ENCODE data around the gene GK. TPM values are rescaled to one million over a fixed set of nuclear protein-coding genes. Genes with fewer than 3 reads are reported as not detected.

The GK gene
- total RNA-seq, 1 experiment from 2014 or later, result 7.5 TPM

GRCh38 chrX:30610026-30610425 lies 43.2 kb upstream of the GK start:
- no peak overlapping the region for H3K4me3 Mint-ChIP-seq
- H3K4me1 Mint-ChIP-seq, result peaks cover 6% of the 10 kb centered on the region
- no peaks in the 10 kb centered on the region for H3K9me3 Mint-ChIP-seq
- DNase-seq (ENCODE audit: low spot score), result no peak
- no peaks in the 10 kb centered on the region for H3K36me3 Mint-ChIP-seq
- POLR2A ChIA-PET, result no interaction called here
- CTCF ChIA-PET, result no interaction called here
- no peak for ATAC-seq
- no peak overlapping the region; the same call in 1 of the 2 replicates for H3K27ac Mint-ChIP-seq
- no peaks in the 10 kb centered on the region for H3K27me3 Mint-ChIP-seq (ENCODE audit: low read depth)
- TF ChIP-seq NFE2L1 (CRISPR knock-in tag; IDR thresholded peaks at IDR 0.05) (no peak), USF1 (CRISPR knock-in tag; IDR thresholded peaks at IDR 0.05) (no peak), ATF6 (CRISPR knock-in tag; IDR thresholded peaks at IDR 0.05) (no peak), MLX (CRISPR knock-in tag; IDR thresholded peaks at IDR 0.05) (no peak), CBFB (CRISPR knock-in tag; IDR thresholded peaks at IDR 0.05; ENCODE audit: low read depth) (no peak), E2F4 (CRISPR knock-in tag; IDR thresholded peaks at IDR 0.05; ENCODE audit: borderline replicate concordance, low read depth) (no peak), GRHL2 (CRISPR knock-in tag; IDR thresholded peaks at IDR 0.05; ENCODE audit: insufficient replicate concordance, severe bottlenecking) (no peak), ZNF219 (CRISPR knock-in tag; IDR thresholded peaks at IDR 0.05; ENCODE audit: borderline replicate concordance) (no peak), ARID4B (CRISPR knock-in tag; IDR thresholded peaks at IDR 0.05; ENCODE audit: borderline replicate concordance) (no peak), FOXP1 (CRISPR knock-in tag; IDR thresholded peaks at IDR 0.05; ENCODE audit: borderline replicate concordance) (no peak), MAX (CRISPR knock-in tag; IDR thresholded peaks at IDR 0.05) (no peak), MXD4 (CRISPR knock-in tag; IDR thresholded peaks at IDR 0.05; ENCODE audit: borderline replicate concordance) (no peak), MYBL2 (CRISPR knock-in tag; IDR thresholded peaks at IDR 0.05) (no peak), JAZF1 (CRISPR knock-in tag; IDR thresholded peaks at IDR 0.05) (no peak)
- TF ChIP-seq, protein P1, sequence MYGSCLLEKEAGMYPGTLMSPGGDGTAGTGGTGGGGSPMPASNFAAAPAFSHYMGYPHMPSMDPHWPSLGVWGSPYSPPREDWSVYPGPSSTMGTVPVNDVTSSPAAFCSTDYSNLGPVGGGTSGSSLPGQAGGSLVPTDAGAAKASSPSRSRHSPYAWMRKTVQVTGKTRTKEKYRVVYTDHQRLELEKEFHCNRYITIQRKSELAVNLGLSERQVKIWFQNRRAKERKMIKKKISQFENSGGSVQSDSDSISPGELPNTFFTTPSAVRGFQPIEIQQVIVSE (CRISPR knock-in tag; IDR thresholded peaks at IDR 0.05; ENCODE audit: borderline replicate concordance), result no peak
- TF ChIP-seq, protein P2, sequence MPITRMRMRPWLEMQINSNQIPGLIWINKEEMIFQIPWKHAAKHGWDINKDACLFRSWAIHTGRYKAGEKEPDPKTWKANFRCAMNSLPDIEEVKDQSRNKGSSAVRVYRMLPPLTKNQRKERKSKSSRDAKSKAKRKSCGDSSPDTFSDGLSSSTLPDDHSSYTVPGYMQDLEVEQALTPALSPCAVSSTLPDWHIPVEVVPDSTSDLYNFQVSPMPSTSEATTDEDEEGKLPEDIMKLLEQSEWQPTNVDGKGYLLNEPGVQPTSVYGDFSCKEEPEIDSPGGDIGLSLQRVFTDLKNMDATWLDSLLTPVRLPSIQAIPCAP (CRISPR knock-in tag; IDR thresholded peaks at IDR 0.05), result no peak
- TF ChIP-seq, protein P3, sequence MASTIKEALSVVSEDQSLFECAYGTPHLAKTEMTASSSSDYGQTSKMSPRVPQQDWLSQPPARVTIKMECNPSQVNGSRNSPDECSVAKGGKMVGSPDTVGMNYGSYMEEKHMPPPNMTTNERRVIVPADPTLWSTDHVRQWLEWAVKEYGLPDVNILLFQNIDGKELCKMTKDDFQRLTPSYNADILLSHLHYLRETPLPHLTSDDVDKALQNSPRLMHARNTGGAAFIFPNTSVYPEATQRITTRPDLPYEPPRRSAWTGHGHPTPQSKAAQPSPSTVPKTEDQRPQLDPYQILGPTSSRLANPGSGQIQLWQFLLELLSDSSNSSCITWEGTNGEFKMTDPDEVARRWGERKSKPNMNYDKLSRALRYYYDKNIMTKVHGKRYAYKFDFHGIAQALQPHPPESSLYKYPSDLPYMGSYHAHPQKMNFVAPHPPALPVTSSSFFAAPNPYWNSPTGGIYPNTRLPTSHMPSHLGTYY (CRISPR knock-in tag; IDR thresholded peaks at IDR 0.05), result no peak
